IPS DF 4.7 (cell line): ENCODE data around the gene FHIT.
A peak's percentile ranks its signal among the peaks of the same experiment; 100 is the strongest.
"Not testable (repeated sequence)": the region's sequence is repeated elsewhere in the genome, so short reads cannot be mapped to it uniquely, and the experiment has no call there.

Experiments
- DNase-seq: peaks from one replicate; pipeline ENCODE4 v3.0.0-alpha.2; 2013; ENCODE audit warnings: low spot score; ENCODE audit errors: extremely low read depth

FHIT gene

GRCh38 chr3:60580809-60581208 is 670.4 kb downstream of the FHIT start:
- no peak for DNase-seq

GRCh38 chr3:60579734-60580133 is 671.5 kb downstream of the FHIT start:
- no peak for DNase-seq

- no peak for DNase-seq
Observed at GRCh38 chr3:60578936-60579335, 672.3 kb downstream of the FHIT start.

GRCh38 chr3:60577601-60578000 is 673.7 kb downstream of the FHIT start:
- DNase-seq: no peak

GRCh38 chr3:60575718-60576272 is 675.5 kb downstream of the FHIT start:
- DNase-seq: no peak

- DNase-seq: no peak
Observed at GRCh38 chr3:60574046-60574769, 677.0 kb downstream of the FHIT start.

GRCh38 chr3:60573494-60573893 is 677.8 kb downstream of the FHIT start:
- DNase-seq: no peak

- DNase-seq: no peak
Observed at GRCh38 chr3:60571511-60571910, 679.7 kb downstream of the FHIT start.

GRCh38 chr3:60557122-60557521 is 694.1 kb downstream of the FHIT start:
- DNase-seq: no peak

GRCh38 chr3:60555686-60556354 is 695.4 kb downstream of the FHIT start:
- peak; percentile 78 for DNase-seq

- DNase-seq: no peak
Observed at GRCh38 chr3:60553144-60553543, 698.1 kb downstream of the FHIT start.

- no peak for DNase-seq
Observed at GRCh38 chr3:60552581-60552980, 698.7 kb downstream of the FHIT start.

GRCh38 chr3:60551455-60552209 is 699.6 kb downstream of the FHIT start:
- DNase-seq: no peak

- no peak for DNase-seq
Observed at GRCh38 chr3:60549863-60550262, 701.4 kb downstream of the FHIT start.

GRCh38 chr3:60542995-60543394 is 708.3 kb downstream of the FHIT start:
- no peak for DNase-seq

GRCh38 chr3:60539394-60539793 is 711.9 kb downstream of the FHIT start:
- not testable (repeated sequence) for DNase-seq

GRCh38 chr3:60536420-60536819 is 714.8 kb downstream of the FHIT start:
- no peak for DNase-seq

- no peak for DNase-seq
Observed at GRCh38 chr3:60531759-60532158, 719.5 kb downstream of the FHIT start.

GRCh38 chr3:60528651-60529050 is 722.6 kb downstream of the FHIT start:
- DNase-seq: no peak

- no peak for DNase-seq
Observed at GRCh38 chr3:60523536-60523935, 727.7 kb downstream of the FHIT start.

- DNase-seq: no peak
Observed at GRCh38 chr3:60517134-60517533, 734.1 kb downstream of the FHIT start.

GRCh38 chr3:60514866-60515265 is 736.4 kb downstream of the FHIT start:
- DNase-seq: no peak
